ENCODE results near the gene SCN7A. TPM values are rescaled to one million over a fixed set of nuclear protein-coding genes. Genes with fewer than 3 reads are reported as not detected.
A peak's percentile ranks its signal among the peaks of the same experiment; 100 is the strongest.

SCN7A gene
- total and polyA plus RNA-seq, 7 donors = 0.23 to 216 (median 107) TPM

DNA sequence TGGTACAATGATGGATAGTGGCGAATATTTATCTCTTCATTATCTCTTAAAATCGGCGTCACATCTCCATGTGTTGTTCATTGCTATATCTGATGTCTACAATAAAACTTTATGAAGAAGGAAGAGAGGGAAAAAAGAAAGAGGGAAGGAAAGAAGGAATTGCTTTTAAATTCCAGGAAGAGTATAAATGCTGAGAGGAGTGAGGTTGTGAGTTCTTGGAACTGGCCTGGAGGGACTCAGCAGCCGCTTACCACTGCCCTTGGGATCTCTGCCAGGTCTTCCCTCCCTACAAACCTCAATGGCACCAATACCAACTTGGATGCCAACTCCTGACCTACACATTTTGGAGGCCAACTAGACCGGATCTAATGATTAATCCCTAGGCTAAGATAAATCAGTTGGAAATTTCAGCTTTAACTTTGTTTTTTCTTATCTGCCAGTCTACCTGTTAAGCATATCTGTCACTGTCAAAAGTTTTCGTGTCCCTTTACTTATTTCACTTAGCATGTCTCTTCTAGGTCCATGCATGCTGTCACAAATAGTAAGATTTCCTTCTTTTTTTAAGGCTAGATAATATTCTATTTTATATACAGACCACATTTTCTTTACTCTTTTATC, 128.1 kb downstream of the SCN7A start:
- WGBS, 2 donors = 56 to 82% methylated on average over 6 of the region's 6 CpGs

DNA sequence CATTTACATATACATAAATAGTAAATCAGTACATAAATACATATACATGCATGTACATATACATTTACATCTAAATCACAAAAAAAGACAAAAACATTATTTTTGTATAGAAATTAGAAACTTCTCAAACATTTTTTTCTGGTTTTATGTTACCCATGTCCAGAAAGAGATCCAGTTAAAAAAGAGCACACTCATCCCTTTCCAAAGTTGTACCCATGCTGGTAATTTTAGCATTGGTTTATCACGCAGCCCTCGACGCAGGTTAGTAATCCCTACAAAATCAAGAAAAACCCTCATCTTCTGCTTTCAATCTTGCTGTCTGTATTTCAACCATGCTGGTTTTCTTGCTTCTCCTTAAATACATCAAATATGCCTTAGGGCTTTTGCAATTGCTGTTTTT, 128.8 kb downstream of the SCN7A start:
- Histone ChIP-seq H3K27me3 (no peaks in the 10 kb centered on the region), H3K9me3 (no peaks in the 10 kb centered on the region), H3K36me3 (no peaks in the 10 kb centered on the region), H3K4me1 (peaks cover 0 to 8% (median 0%) of the 10 kb centered on the region in 4 donors), H3K27ac (no peak overlapping the region), H3K4me3 (no peak overlapping the region)
- TF ChIP-seq EP300 (IDR thresholded peaks at IDR 0.05) (no peak), POLR2A (IDR thresholded peaks at IDR 0.05) (no peak), CTCF (IDR thresholded peaks at IDR 0.05) (no peak), POLR2AphosphoS5 (IDR thresholded peaks at IDR 0.05) (no peak)
- 90 to 97% methylated on average over 3 of the region's 3 CpGs for WGBS, 2 donors
- no peak for DNase-seq
- intact Hi-C loops (cut with DNase I) = no loop called here

More for the DNA sequence above, 128.1 kb downstream of the SCN7A start:
- DNase-seq = no peak
- no peak for TF ChIP-seq POLR2AphosphoS5 (IDR thresholded peaks at IDR 0.05)
- no peaks in the 10 kb centered on the region for H3K27me3 ChIP-seq
- H3K4me1 ChIP-seq = peaks cover 0 to 8% (median 0%) of the 10 kb centered on the region in 4 donors
- H3K4me3 ChIP-seq = no peak overlapping the region
- H3K9me3 ChIP-seq = no peaks in the 10 kb centered on the region
- no peak overlapping the region for H3K27ac ChIP-seq
- H3K36me3 ChIP-seq = no peaks in the 10 kb centered on the region
- intact Hi-C loops (cut with DNase I) = no loop called here

DNA sequence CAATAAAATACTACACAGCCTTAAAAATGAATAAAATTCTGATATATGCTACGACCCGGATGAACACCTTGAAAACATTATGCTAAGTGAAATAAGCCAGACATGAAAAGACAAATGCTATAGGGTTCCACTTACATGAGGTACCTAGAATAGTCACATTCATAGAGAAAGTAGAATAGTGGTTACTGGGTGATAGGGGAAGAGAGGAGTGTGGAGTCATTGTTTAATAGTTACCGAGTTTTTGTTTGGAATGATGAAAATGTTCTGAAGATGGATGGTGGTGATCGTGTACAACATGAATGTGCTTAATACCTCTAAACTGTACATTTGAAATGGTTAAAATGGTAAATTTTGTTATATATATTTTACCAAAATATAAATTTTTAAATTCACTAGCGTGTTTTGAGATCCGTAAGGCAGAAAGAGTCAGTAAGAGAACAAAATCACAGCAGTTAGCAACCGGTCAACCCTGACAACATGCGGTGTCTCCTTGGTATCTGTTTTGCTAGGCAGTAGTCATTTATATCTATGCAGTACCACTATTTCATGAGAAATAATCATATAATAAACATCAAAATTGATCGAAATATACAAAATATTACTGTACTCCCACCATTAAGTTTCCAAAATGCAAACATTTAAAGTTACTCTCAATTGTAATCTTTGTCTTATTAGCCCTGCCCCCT, 129.4 kb downstream of the SCN7A start:
- no peak for DNase-seq
- Histone ChIP-seq H3K27ac (no peak overlapping the region), H3K4me1 (peaks cover 0 to 8% (median 0%) of the 10 kb centered on the region in 4 donors), H3K27me3 (no peaks in the 10 kb centered on the region), H3K9me3 (no peaks in the 10 kb centered on the region), H3K36me3 (no peaks in the 10 kb centered on the region), H3K4me3 (no peak overlapping the region)
- WGBS, 2 donors = 93 to 94% methylated on average over 9 of the region's 9 CpGs
- no peak for TF ChIP-seq POLR2AphosphoS5 (IDR thresholded peaks at IDR 0.05)
- no peak for TF ChIP-seq CTCF (IDR thresholded peaks at IDR 0.05)
- no peak for TF ChIP-seq POLR2A (IDR thresholded peaks at IDR 0.05)
- intact Hi-C loops (cut with DNase I) = loop anchor here (5.0 kb wide), 1 partner anchor 153 kb away; no protein-coding TSS in a partner anchor

DNA sequence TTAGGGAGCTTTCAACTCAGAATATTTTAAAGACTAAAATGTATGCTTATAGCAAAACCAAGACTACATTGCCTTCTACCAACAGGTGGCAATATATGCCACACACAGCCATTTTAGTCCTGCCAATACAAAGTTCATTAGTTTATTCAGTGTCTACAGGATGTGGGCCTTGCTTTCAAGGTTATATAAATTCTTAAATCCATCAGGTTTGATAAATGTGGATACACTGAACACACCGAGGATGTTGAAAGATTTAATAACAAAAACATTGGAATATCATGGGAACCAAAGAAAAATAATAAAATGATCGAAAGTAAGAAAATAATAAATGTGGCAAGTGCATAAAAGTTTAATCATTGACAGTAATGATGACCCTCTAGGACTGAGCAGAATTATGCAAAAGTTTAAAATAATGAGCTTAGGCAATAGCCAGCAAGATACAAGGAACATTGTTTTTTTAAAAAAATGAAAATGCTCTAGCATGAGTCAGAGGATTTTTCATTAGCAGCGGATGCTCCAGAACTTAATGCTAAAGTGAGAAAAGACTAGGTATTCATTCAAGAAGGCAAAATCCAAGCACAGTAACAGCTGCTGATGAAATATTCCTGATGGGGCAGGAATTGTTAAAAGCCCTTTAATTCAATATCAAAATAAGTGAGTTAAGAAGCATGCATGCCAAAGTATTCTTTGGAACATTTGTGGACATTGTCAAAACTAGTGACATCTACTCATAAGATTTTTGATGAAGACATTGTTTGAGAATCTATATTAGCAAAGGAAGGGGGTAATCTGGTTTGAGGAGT, 132.5 kb downstream of the SCN7A start:
- 53 to 66% methylated on average over 3 of the region's 3 CpGs for WGBS, 2 donors

More for the DNA sequence above, 132.5 kb downstream of the SCN7A start:
- Histone ChIP-seq H3K4me3 (no peak overlapping the region), H3K4me1 (peaks cover 0 to 8% (median 0%) of the 10 kb centered on the region in 4 donors), H3K9me3 (no peaks in the 10 kb centered on the region), H3K36me3 (no peaks in the 10 kb centered on the region), H3K27ac (no peak overlapping the region), H3K27me3 (no peaks in the 10 kb centered on the region)
- intact Hi-C loops (cut with DNase I) = loop anchor here (5.0 kb wide), 1 partner anchor 156 kb away; no protein-coding TSS in a partner anchor
- no peak for DNase-seq
- TF ChIP-seq CTCF (IDR thresholded peaks at IDR 0.05) = peak; percentile 21 to 47 (median 39)
- no peak for TF ChIP-seq EP300 (IDR thresholded peaks at IDR 0.05)
